DND-41 (cell line): Measurements from ENCODE around the gene RPS18.
A peak's percentile ranks its signal among the peaks of the same experiment; 100 is the strongest.

ENCODE experiments used
- ATAC-seq: fragments of 200-7000 bp; cut with Tn5 transposase; 3 replicates; pipeline ENCODE4 v1.9.1; 2021; ENCODE audit warnings: low read depth; ENCODE audit not compliant: insufficient read depth
- DNase-seq: peaks from one replicate; pipeline ENCODE4 v3.0.0-alpha.2; 2020
- H2AFZ ChIP-seq: 2 replicates; pipeline ENCODE4 v1.6.0; 2012; ENCODE audit warnings: low read depth, low read length
- H3K27ac ChIP-seq: 2 replicates; pipeline ENCODE4 v1.5.1; 2012; ENCODE audit warnings: low read length, inconsistent platforms
- H3K27me3 ChIP-seq: fragments of 200-600 bp; sonication (generic); 2 replicates; pipeline ENCODE4 v1.6.0; 2012; ENCODE audit warnings: low read length, mild to moderate bottlenecking, inconsistent platforms; ENCODE audit not compliant: insufficient read depth, poor library complexity
- H3K36me3 ChIP-seq: 2 replicates; pipeline ENCODE4 v1.5.1; 2012; ENCODE audit warnings: low read length, inconsistent platforms; ENCODE audit not compliant: insufficient read depth
- H3K4me1 ChIP-seq: 2 replicates; pipeline ENCODE4 v1.5.1; 2012; ENCODE audit warnings: mild to moderate bottlenecking, low read length; ENCODE audit not compliant: insufficient read depth
- H3K4me2 ChIP-seq: 2 replicates; pipeline ENCODE4 v1.6.0; 2012; ENCODE audit warnings: mild to moderate bottlenecking, moderate library complexity, low read length, inconsistent platforms; ENCODE audit not compliant: insufficient read depth
- H3K4me3 ChIP-seq, 2 experiments: fragments of 200-600 bp in 1 of 2; shearing (Covaris generic) in 1 of 2; 2 replicates each; pipeline ENCODE4 v1.5.1; 2012 to 2016; ENCODE audit warnings: inconsistent platforms in 2 of 2, low read length in 2 of 2, mild to moderate bottlenecking in 2 of 2, low read depth in 1 of 2, moderate library complexity in 1 of 2
- H3K79me2 ChIP-seq: 2 replicates; pipeline ENCODE4 v1.6.0; 2012; ENCODE audit warnings: low read length, inconsistent platforms; ENCODE audit not compliant: insufficient read depth
- H3K9ac ChIP-seq: 2 replicates; pipeline ENCODE4 v1.6.0; 2012; ENCODE audit warnings: low read depth, mild to moderate bottlenecking, inconsistent platforms, low read length, moderate library complexity
- H3K9me3 ChIP-seq: 2 replicates; pipeline ENCODE4 v1.5.1; 2012; ENCODE audit warnings: low read length, moderate library complexity, mild to moderate bottlenecking, inconsistent platforms; ENCODE audit not compliant: insufficient read depth, severe bottlenecking
- H4K20me1 ChIP-seq: 2 replicates; pipeline ENCODE4 v1.6.0; 2012; ENCODE audit warnings: low read length; ENCODE audit not compliant: insufficient read depth
- CTCF ChIP-seq: IDR thresholded peaks from 2 replicates; pipeline ENCODE4 v1.5.1; 2012; ENCODE audit warnings: borderline replicate concordance, low read length, moderate library complexity, mild to moderate bottlenecking; ENCODE audit not compliant: poor library complexity, severe bottlenecking; ENCODE audit errors: extremely low read depth
- EZH2 ChIP-seq: IDR thresholded peaks from 3 replicates; pipeline ENCODE4 v1.6.1; 2012; ENCODE audit warnings: borderline replicate concordance, low read depth, mild to moderate bottlenecking, moderate library complexity, low read length, inconsistent platforms; ENCODE audit not compliant: severe bottlenecking

Gene RPS18

GRCh38 chr6:33276581-33276863, 4.6 kb downstream of the RPS18 start:
- peaks cover 51% of the 10 kb centered on the region for H4K20me1 ChIP-seq
- H3K4me3 ChIP-seq, result peak overlapping the region; percentile 19 to 66; a peak in 3 of 4 replicates
- peak overlapping the region; percentile 75 for H3K9ac ChIP-seq
- H3K27ac ChIP-seq, result peak overlapping the region; percentile 83
- H3K79me2 ChIP-seq, result peaks cover 47% of the 10 kb centered on the region
- ATAC-seq (no peak), DNase-seq (no peak)
- no peak for TF ChIP-seq CTCF
- TF ChIP-seq EZH2, result no peak
- peak overlapping the region; percentile 78 for H3K4me2 ChIP-seq
- H3K36me3 ChIP-seq, result peaks cover 85% of the 10 kb centered on the region
- H3K27me3 ChIP-seq, result no peaks in the 10 kb centered on the region
- H3K4me1 ChIP-seq, result peaks cover 58% of the 10 kb centered on the region
- 0 out of 2 replicates have a peak overlapping the region, but pooled peaks have one; percentile 77 for H2AFZ ChIP-seq
- no peaks in the 10 kb centered on the region for H3K9me3 ChIP-seq

GRCh38 chr6:33276864-33277662, 5.2 kb downstream of the RPS18 start, which contains the start of gene B3GALT4:
Gene B3GALT4, plus strand, starts transcription at chr6:33277123. Its CDS starts 297 bp downstream, at chr6:33277420.
- Histone ChIP-seq H3K79me2 (peaks cover 44% of the 10 kb centered on the region), H3K9ac (peak within 1 kb of the TSS; percentile 75), H3K9me3 (no peaks in the 10 kb centered on the region), H2AFZ (peak within 1 kb of the TSS; percentile 77), H3K4me3 (peak within 1 kb of the TSS; percentile 19 to 66; a peak in 3 of 4 replicates), H3K4me1 (peaks cover 58% of the 10 kb centered on the region), H3K27me3 (no peaks in the 10 kb centered on the region), H3K4me2 (peak within 1 kb of the TSS; percentile 78), H3K36me3 (peaks cover 88% of the 10 kb centered on the region), H4K20me1 (peaks cover 51% of the 10 kb centered on the region), H3K27ac (peak within 1 kb of the TSS; percentile 83)
- ATAC-seq (peak; percentile 69), DNase-seq (peak; percentile 84)
- peak; percentile 51 for TF ChIP-seq CTCF
- TF ChIP-seq EZH2, result no peak

GRCh38 chr6:33277663-33278391, 6.0 kb downstream of the RPS18 start:
- H3K4me1 ChIP-seq, result peaks cover 54% of the 10 kb centered on the region
- peak; percentile 53 for DNase-seq
- H3K4me2 ChIP-seq, result peak overlapping the region; percentile 78
- peak overlapping the region; percentile 83 for H3K27ac ChIP-seq
- H2AFZ ChIP-seq, result peak overlapping the region; percentile 77; the same call in 1 of the 2 replicates
- no peaks in the 10 kb centered on the region for H3K9me3 ChIP-seq
- H3K27me3 ChIP-seq, result no peaks in the 10 kb centered on the region
- peak; percentile 20; the same call in 2 of the 3 replicates for ATAC-seq
- peaks cover 87% of the 10 kb centered on the region for H3K36me3 ChIP-seq
- H4K20me1 ChIP-seq, result peaks cover 44% of the 10 kb centered on the region
- peaks cover 37% of the 10 kb centered on the region for H3K79me2 ChIP-seq
- H3K4me3 ChIP-seq, result peak overlapping the region; percentile 19 to 66; a peak in 3 of 4 replicates
- TF ChIP-seq CTCF, result peak; percentile 56
- no peak for TF ChIP-seq EZH2
- peak overlapping the region; percentile 75 for H3K9ac ChIP-seq
